SK-N-SH (cell line): ENCODE data around the gene RASSF4. TPM values are rescaled to one million over a fixed set of nuclear protein-coding genes. Genes with fewer than 3 reads are reported as not detected.
A peak's percentile ranks its signal among the peaks of the same experiment; 100 is the strongest.

Experiments used
- CTCF ChIA-PET: fragments of 300-600, 350-600 bp; formaldehyde crosslinking; extraction: SDS; loops from one replicate; lab custom pipeline; 2021; lab: Yijun Ruan, JAX
- POLR2A ChIA-PET: fragments of 350-600 bp; sonication (Branson Sonifier 250); formaldehyde crosslinking; extraction: SDS; loops from one replicate; lab custom pipeline; 2020; ENCODE audit warnings: antibody characterized with exemption, inconsistent platforms; lab: Yijun Ruan, JAX
- DNase-seq: peaks from one replicate; pipeline ENCODE4 v3.0.0; 2012
- H2AFZ ChIP-seq: fragments of 200-600 bp; sonication (generic); 2 replicates; pipeline ENCODE4 v1.8.1; 2016; ENCODE audit warnings: antibody characterized with exemption, mild to moderate bottlenecking, low read depth
- H3F3A ChIP-seq: fragments of 200-600 bp; sonication (generic); replicated peaks from 2 replicates; pipeline ENCODE3; 2016; ENCODE audit warnings: antibody characterized with exemption, mild to moderate bottlenecking; ENCODE audit not compliant: insufficient read depth
- H3K27ac ChIP-seq, 2 experiments: fragments of 200-500 bp in 1 of 2; fragments of 200-600 bp in 1 of 2; sonication (Bioruptor generic) in 1 of 2; sonication (generic), shearing (Covaris generic) in 1 of 2; 2 replicates each; pipeline versions ENCODE4 v1.5.1 to v1.6.1; 2014 to 2016; ENCODE audit warnings: low read depth in 2 of 2, inconsistent platforms in 1 of 2, low read length in 1 of 2, mild to moderate bottlenecking in 1 of 2, mixed read lengths in 1 of 2
- H3K27me3 ChIP-seq: fragments of 200-600 bp; sonication (generic), shearing (Covaris generic); 2 replicates; pipeline ENCODE4 v1.6.1; 2016; ENCODE audit warnings: mixed run types; ENCODE audit not compliant: insufficient read depth
- H3K36me3 ChIP-seq, 2 experiments: fragments of 200-500 bp in 1 of 2; fragments of 200-600 bp in 1 of 2; sonication (Bioruptor generic) in 1 of 2; sonication (generic) in 1 of 2; replicated peaks in 1 of 2; 2 replicates each; pipeline versions ENCODE3 to v1.5.1; 2014 to 2016; ENCODE audit warnings: low read length in 1 of 2, mild to moderate bottlenecking in 1 of 2; ENCODE audit not compliant: insufficient read depth in 2 of 2, control insufficient read depth in 1 of 2
- H3K4me1 ChIP-seq, 2 experiments: fragments of 200-500 bp in 1 of 2; fragments of 200-600 bp in 1 of 2; sonication (Bioruptor generic) in 1 of 2; sonication (generic), shearing (Covaris generic) in 1 of 2; 2 replicates each; pipeline versions ENCODE4 v1.5.1 to v1.6.1; 2014 to 2016; ENCODE audit warnings: low read depth in 1 of 2, low read length in 1 of 2, mixed run types in 1 of 2; ENCODE audit not compliant: insufficient read depth in 2 of 2, control insufficient read depth in 1 of 2
- H3K4me2 ChIP-seq: fragments of 200-600 bp; sonication (generic), shearing (Covaris generic); 2 replicates; pipeline ENCODE4 v1.6.1; 2017; ENCODE audit warnings: mixed run types
- H3K4me3 ChIP-seq, 2 experiments: fragments of 200-500 bp in 1 of 2; fragments of 200-600 bp in 1 of 2; sonication (Bioruptor generic) in 1 of 2; sonication (generic), shearing (Covaris generic) in 1 of 2; 2 replicates each; pipeline versions ENCODE4 v1.5.1 to v1.8.1; 2014 to 2016; ENCODE audit warnings: low read depth in 2 of 2, inconsistent platforms in 1 of 2, low read length in 1 of 2, mild to moderate bottlenecking in 1 of 2, mixed read lengths in 1 of 2, moderate library complexity in 1 of 2
- H3K79me2 ChIP-seq: fragments of 200-600 bp; sonication (generic); 2 replicates; pipeline ENCODE4 v1.8.1; 2017; ENCODE audit warnings: mild to moderate bottlenecking; ENCODE audit not compliant: insufficient read depth
- H3K9ac ChIP-seq: fragments of 200-600 bp; sonication (generic); 2 replicates; pipeline ENCODE4 v1.6.1; 2017; ENCODE audit warnings: mixed run types
- H3K9me2 ChIP-seq: fragments of 200-600 bp; sonication (generic); 2 replicates; pipeline ENCODE4 v1.6.1; 2017; ENCODE audit warnings: mixed run types
- H3K9me3 ChIP-seq: fragments of 200-600 bp; sonication (generic); 2 replicates; pipeline ENCODE4 v1.6.1; 2017; ENCODE audit warnings: mixed run types, mild to moderate bottlenecking, moderate library complexity
- H4K20me1 ChIP-seq: fragments of 200-600 bp; sonication (generic); 2 replicates; pipeline ENCODE4 v1.6.1; 2017; ENCODE audit warnings: mild to moderate bottlenecking, mixed run types; ENCODE audit not compliant: insufficient read depth
- CHD2 ChIP-seq: fragments of 150-350 bp; IDR thresholded peaks from 2 replicates; pipeline ENCODE4 v1.6.1; 2018; ENCODE audit warnings: low read length; ENCODE audit not compliant: partially characterized antibody
- EZH2phosphoT487 ChIP-seq: fragments of 200-600 bp; sonication (generic); IDR thresholded peaks from 2 replicates; pipeline ENCODE4 v1.6.1; 2017; ENCODE audit warnings: low read depth, mixed run types, mild to moderate bottlenecking, antibody characterized with exemption, moderate library complexity, borderline replicate concordance
- FOXJ3 ChIP-seq: sonication (generic); formaldehyde crosslinking; IDR thresholded peaks from 2 replicates; pipeline ENCODE4 v1.5.1; 2020; ENCODE audit warnings: mild to moderate bottlenecking, missing genetic modification reagents
- GATA2 ChIP-seq: sonication (generic); formaldehyde crosslinking; IDR thresholded peaks from 2 replicates; pipeline ENCODE4 v1.5.0; 2020; ENCODE audit warnings: mild to moderate bottlenecking, missing genetic modification reagents
- IRF3 ChIP-seq: fragments of 150-350 bp; IDR thresholded peaks from 2 replicates; pipeline ENCODE4 v1.6.1; 2016; ENCODE audit warnings: mild to moderate bottlenecking, low read depth, low read length
- JUND ChIP-seq: IDR thresholded peaks from 2 replicates; pipeline ENCODE4 v1.4.0; 2012
- MAX ChIP-seq: IDR thresholded peaks from 2 replicates; pipeline ENCODE4 v1.4.0; 2012; ENCODE audit warnings: low read depth
- MXI1 ChIP-seq: IDR thresholded peaks from 2 replicates; pipeline ENCODE4 v1.6.1; 2012; ENCODE audit warnings: mild to moderate bottlenecking, low read depth, low read length, improper control_type of control experiment
- NRF1 ChIP-seq: IDR thresholded peaks from 2 replicates; pipeline ENCODE4 v1.6.1; 2012; ENCODE audit warnings: low read depth, mild to moderate bottlenecking, low read length
- PBX3 ChIP-seq: IDR thresholded peaks from 2 replicates; pipeline ENCODE4; 2012
- TCF12 ChIP-seq: IDR thresholded peaks from 2 replicates; pipeline ENCODE4 v1.4.0; 2012
- USF2 ChIP-seq: fragments of 150-350 bp; IDR thresholded peaks from 2 replicates; pipeline ENCODE4 v1.6.1; 2017; ENCODE audit warnings: antibody characterized with exemption, low read length, low read depth, borderline replicate concordance
- ZBTB33 ChIP-seq: IDR thresholded peaks from 2 replicates; pipeline ENCODE4 v1.4.0; 2012; ENCODE audit warnings: low read depth, borderline replicate concordance
- WGBS: methylation state at CpG from one replicate; pipeline ENCODE4 v1.1.6; 2017; ENCODE audit warnings: low lambda C conversion rate; 5-methylcytosine and 5-hydroxymethylcytosine counted together
- polyA plus RNA-seq, 3 experiments: library from polyadenylated mRNA; depleted of rRNA; stranded (reverse); fragments of >200 nt; gene quantifications; 2 replicates each; pipeline ENCODE4 v1.2.3, GENCODE V29; 2012

The RASSF4 gene
- polyA plus RNA-seq, 1 of the 3 experiments (the other 2 are of a cell fraction) = 11.0 TPM

GRCh38 chr10:44960482-44961229, 1.1 kb downstream of the RASSF4 start:
- H3K4me3 ChIP-seq = peak overlapping the region; percentile 83 to 89
- ChIA-PET POLR2A (no interaction called here), CTCF (interaction anchor here (0.8 to 2.9 kb wide), 3 partner anchors 13 to 28 kb away, joined by 4 to 16 read pairs (median 7); no protein-coding TSS in a partner anchor)
- H3K4me1 ChIP-seq = peaks cover 19 to 34% of the 10 kb centered on the region in 2 experiments; a peak in 3 of 4 replicates
- H3K4me2 ChIP-seq = peak overlapping the region; percentile 96
- H3K27ac ChIP-seq = no peak overlapping the region
- no peak for TF ChIP-seq GATA2
- no peak for TF ChIP-seq MAX
- TF ChIP-seq PBX3 = no peak
- no peak for TF ChIP-seq CHD2
- TF ChIP-seq USF2 = no peak
- TF ChIP-seq EZH2phosphoT487 = no peak
- no peak for TF ChIP-seq FOXJ3 (CRISPR knock-in tag)
- TF ChIP-seq ZBTB33 = no peak
- no peak for TF ChIP-seq NRF1
- no peak for TF ChIP-seq JUND
- no peak for TF ChIP-seq IRF3
- no peak for TF ChIP-seq MXI1
- TF ChIP-seq TCF12 = no peak
- H3K9me3 ChIP-seq = no peaks in the 10 kb centered on the region
- WGBS = 91% methylated on average over 7 of the region's 7 CpGs
- peak overlapping the region; percentile 59 for H3K9ac ChIP-seq
- H3K27me3 ChIP-seq = no peaks in the 10 kb centered on the region
- peaks cover 0 to 4% of the 10 kb centered on the region in 2 experiments for H3K36me3 ChIP-seq
- no peaks in the 10 kb centered on the region for H3K9me2 ChIP-seq
- H3K79me2 ChIP-seq = peaks cover 7% of the 10 kb centered on the region; the same call in 1 of the 2 replicates
- no peaks in the 10 kb centered on the region for H3F3A ChIP-seq
- H4K20me1 ChIP-seq = no peaks in the 10 kb centered on the region
- no peak for DNase-seq
- no peak overlapping the region for H2AFZ ChIP-seq
